ENCODE data around the gene SPOCK3.

The SPOCK3 gene

DNA sequence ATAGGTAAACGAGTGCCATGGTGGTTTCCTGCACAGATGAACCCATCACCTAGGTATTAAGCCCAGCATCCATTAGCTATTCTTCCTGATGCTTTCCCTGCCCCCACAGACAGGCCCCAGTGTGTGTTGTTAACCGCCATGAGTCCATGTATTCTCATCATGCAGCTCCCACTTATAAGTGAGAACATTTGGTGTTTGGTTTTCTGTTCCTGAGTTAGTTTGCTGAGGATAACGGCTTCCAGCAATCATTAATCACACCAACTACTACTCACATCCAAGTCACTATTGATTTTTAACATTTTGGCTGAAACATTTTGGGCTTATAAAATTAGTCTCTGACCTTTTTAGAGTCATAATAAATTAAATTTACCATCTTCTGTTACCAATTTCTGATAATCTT lies 205.3 kb downstream of the SPOCK3 start:
- no peak for ATAC-seq
- no peak for TF ChIP-seq ZNF70 (CRISPR knock-in tag; IDR thresholded peaks at IDR 0.05)
- TF ChIP-seq ARNTL (CRISPR knock-in tag; IDR thresholded peaks at IDR 0.05; ENCODE audit: borderline replicate concordance, low read depth), result no peak
- TF ChIP-seq ZFP3 (CRISPR knock-in tag; IDR thresholded peaks at IDR 0.05), result no peak
- no peak for TF ChIP-seq BACH2 (CRISPR knock-in tag; IDR thresholded peaks at IDR 0.05; ENCODE audit: borderline replicate concordance)
- no peak for TF ChIP-seq ZFP30 (CRISPR knock-in tag; IDR thresholded peaks at IDR 0.05)

- TF ChIP-seq ZFP30 (CRISPR knock-in tag; IDR thresholded peaks at IDR 0.05) (no peak), OSR1 (CRISPR knock-in tag; IDR thresholded peaks at IDR 0.05) (no peak), ZNF565 (CRISPR knock-in tag; conservative IDR thresholded peaks at IDR 0.05; ENCODE audit: low read depth) (no peak), BACH2 (CRISPR knock-in tag; IDR thresholded peaks at IDR 0.05; ENCODE audit: borderline replicate concordance) (no peak), SNAI2 (CRISPR knock-in tag; IDR thresholded peaks at IDR 0.05) (no peak), POU6F1 (CRISPR knock-in tag; IDR thresholded peaks at IDR 0.05; ENCODE audit: borderline replicate concordance, low read depth) (no peak), PPARA (CRISPR knock-in tag; IDR thresholded peaks at IDR 0.05; ENCODE audit: borderline replicate concordance) (no peak), ESRRG (CRISPR knock-in tag; IDR thresholded peaks at IDR 0.05) (no peak), TSHZ2 (CRISPR knock-in tag; IDR thresholded peaks at IDR 0.05) (no peak), ZFP3 (CRISPR knock-in tag; IDR thresholded peaks at IDR 0.05) (no peak)
- TF ChIP-seq, protein P1, sequence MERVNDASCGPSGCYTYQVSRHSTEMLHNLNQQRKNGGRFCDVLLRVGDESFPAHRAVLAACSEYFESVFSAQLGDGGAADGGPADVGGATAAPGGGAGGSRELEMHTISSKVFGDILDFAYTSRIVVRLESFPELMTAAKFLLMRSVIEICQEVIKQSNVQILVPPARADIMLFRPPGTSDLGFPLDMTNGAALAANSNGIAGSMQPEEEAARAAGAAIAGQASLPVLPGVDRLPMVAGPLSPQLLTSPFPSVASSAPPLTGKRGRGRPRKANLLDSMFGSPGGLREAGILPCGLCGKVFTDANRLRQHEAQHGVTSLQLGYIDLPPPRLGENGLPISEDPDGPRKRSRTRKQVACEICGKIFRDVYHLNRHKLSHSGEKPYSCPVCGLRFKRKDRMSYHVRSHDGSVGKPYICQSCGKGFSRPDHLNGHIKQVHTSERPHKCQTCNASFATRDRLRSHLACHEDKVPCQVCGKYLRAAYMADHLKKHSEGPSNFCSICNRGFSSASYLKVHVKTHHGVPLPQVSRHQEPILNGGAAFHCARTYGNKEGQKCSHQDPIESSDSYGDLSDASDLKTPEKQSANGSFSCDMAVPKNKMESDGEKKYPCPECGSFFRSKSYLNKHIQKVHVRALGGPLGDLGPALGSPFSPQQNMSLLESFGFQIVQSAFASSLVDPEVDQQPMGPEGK (CRISPR knock-in tag; IDR thresholded peaks at IDR 0.05; ENCODE audit: borderline replicate concordance), result no peak
- no peak for ATAC-seq
Measured at GRCh38 chr4:167025670-167026069, 208.6 kb downstream of the SPOCK3 start.

GRCh38 chr4:167023364-167023925 lies 210.8 kb downstream of the SPOCK3 start:
- TF ChIP-seq ZNF565 (CRISPR knock-in tag; conservative IDR thresholded peaks at IDR 0.05; ENCODE audit: low read depth) (no peak), TCF4 (CRISPR knock-in tag; IDR thresholded peaks at IDR 0.05; ENCODE audit: borderline replicate concordance) (no peak), GLIS3 (CRISPR knock-in tag; IDR thresholded peaks at IDR 0.05) (no peak), OSR1 (CRISPR knock-in tag; IDR thresholded peaks at IDR 0.05) (no peak), ISL1 (CRISPR knock-in tag; IDR thresholded peaks at IDR 0.05) (no peak), ZFP3 (CRISPR knock-in tag; IDR thresholded peaks at IDR 0.05) (no peak), TOX (CRISPR knock-in tag; IDR thresholded peaks at IDR 0.05; ENCODE audit: borderline replicate concordance) (no peak), ZNF8 (CRISPR knock-in tag; IDR thresholded peaks at IDR 0.05) (no peak), ESRRG (CRISPR knock-in tag; IDR thresholded peaks at IDR 0.05) (no peak), TSHZ2 (CRISPR knock-in tag; IDR thresholded peaks at IDR 0.05) (no peak), CSDC2 (CRISPR knock-in tag; IDR thresholded peaks at IDR 0.05) (no peak), RARB (CRISPR knock-in tag; IDR thresholded peaks at IDR 0.05) (no peak), SNAI2 (CRISPR knock-in tag; IDR thresholded peaks at IDR 0.05) (no peak)
- TF ChIP-seq, protein P2, sequence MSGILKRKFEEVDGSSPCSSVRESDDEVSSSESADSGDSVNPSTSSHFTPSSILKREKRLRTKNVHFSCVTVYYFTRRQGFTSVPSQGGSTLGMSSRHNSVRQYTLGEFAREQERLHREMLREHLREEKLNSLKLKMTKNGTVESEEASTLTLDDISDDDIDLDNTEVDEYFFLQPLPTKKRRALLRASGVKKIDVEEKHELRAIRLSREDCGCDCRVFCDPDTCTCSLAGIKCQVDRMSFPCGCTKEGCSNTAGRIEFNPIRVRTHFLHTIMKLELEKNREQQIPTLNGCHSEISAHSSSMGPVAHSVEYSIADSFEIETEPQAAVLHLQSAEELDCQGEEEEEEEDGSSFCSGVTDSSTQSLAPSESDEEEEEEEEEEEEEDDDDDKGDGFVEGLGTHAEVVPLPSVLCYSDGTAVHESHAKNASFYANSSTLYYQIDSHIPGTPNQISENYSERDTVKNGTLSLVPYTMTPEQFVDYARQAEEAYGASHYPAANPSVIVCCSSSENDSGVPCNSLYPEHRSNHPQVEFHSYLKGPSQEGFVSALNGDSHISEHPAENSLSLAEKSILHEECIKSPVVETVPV (CRISPR knock-in tag; IDR thresholded peaks at IDR 0.05), result no peak
- TF ChIP-seq, protein P3, sequence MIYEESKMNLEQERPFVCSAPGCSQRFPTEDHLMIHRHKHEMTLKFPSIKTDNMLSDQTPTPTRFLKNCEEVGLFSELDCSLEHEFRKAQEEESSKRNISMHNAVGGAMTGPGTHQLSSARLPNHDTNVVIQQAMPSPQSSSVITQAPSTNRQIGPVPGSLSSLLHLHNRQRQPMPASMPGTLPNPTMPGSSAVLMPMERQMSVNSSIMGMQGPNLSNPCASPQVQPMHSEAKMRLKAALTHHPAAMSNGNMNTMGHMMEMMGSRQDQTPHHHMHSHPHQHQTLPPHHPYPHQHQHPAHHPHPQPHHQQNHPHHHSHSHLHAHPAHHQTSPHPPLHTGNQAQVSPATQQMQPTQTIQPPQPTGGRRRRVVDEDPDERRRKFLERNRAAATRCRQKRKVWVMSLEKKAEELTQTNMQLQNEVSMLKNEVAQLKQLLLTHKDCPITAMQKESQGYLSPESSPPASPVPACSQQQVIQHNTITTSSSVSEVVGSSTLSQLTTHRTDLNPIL (CRISPR knock-in tag; IDR thresholded peaks at IDR 0.05; ENCODE audit: low read depth), result no peak
- no peak for ATAC-seq
